Epidermal melanocyte (primary cell): ENCODE data around the gene SOSTDC1.
"Not testable (repeated sequence)": the region's sequence is repeated elsewhere in the genome, so short reads cannot be mapped to it uniquely, and the experiment has no call there.

Source experiments
- DNase-seq: peaks from one replicate; pipeline ENCODE4 v3.0.0; 2011; ENCODE audit warnings: low spot score; ENCODE audit not compliant: insufficient read length

The SOSTDC1 gene

GRCh38 chr7:16465469-16466361 is at the start of gene SOSTDC1:
Gene SOSTDC1, minus strand, starts transcription at chr7:16465738. Its CDS starts 70 bp downstream, at chr7:16465668.
- DNase-seq, result no peak

- no peak for DNase-seq
Measured at GRCh38 chr7:16514729-16515128, 49.2 kb upstream of the SOSTDC1 start.

- DNase-seq, result no peak
Measured at GRCh38 chr7:16514271-16514670, 48.7 kb upstream of the SOSTDC1 start.

GRCh38 chr7:16512097-16512496 is 46.6 kb upstream of the SOSTDC1 start:
- DNase-seq, result no peak

GRCh38 chr7:16511314-16511713 is 45.8 kb upstream of the SOSTDC1 start:
- DNase-seq, result no peak

- DNase-seq, result no peak
Measured at GRCh38 chr7:16509829-16510228, 44.3 kb upstream of the SOSTDC1 start.

- not testable (repeated sequence) for DNase-seq
Measured at GRCh38 chr7:16506422-16506821, 40.9 kb upstream of the SOSTDC1 start.

GRCh38 chr7:16504019-16504418 is 38.5 kb upstream of the SOSTDC1 start:
- DNase-seq, result no peak

GRCh38 chr7:16502303-16502702 is 36.8 kb upstream of the SOSTDC1 start:
- no peak for DNase-seq

- no peak for DNase-seq
Measured at GRCh38 chr7:16498122-16498521, 32.6 kb upstream of the SOSTDC1 start.

- DNase-seq, result no peak
Measured at GRCh38 chr7:16494955-16495719, 29.6 kb upstream of the SOSTDC1 start.

- no peak for DNase-seq
Measured at GRCh38 chr7:16494551-16494950, 29.0 kb upstream of the SOSTDC1 start.

- no peak for DNase-seq
Measured at GRCh38 chr7:16493266-16493665, 27.7 kb upstream of the SOSTDC1 start.

GRCh38 chr7:16492513-16493062 is 27.1 kb upstream of the SOSTDC1 start:
- DNase-seq, result no peak

- no peak for DNase-seq
Measured at GRCh38 chr7:16491148-16491547, 25.6 kb upstream of the SOSTDC1 start.

- DNase-seq, result no peak
Measured at GRCh38 chr7:16484453-16485158, 19.1 kb upstream of the SOSTDC1 start.

GRCh38 chr7:16479591-16479990 is 14.1 kb upstream of the SOSTDC1 start:
- no peak for DNase-seq

GRCh38 chr7:16479161-16479560 is 13.6 kb upstream of the SOSTDC1 start:
- no peak for DNase-seq

- DNase-seq, result peak; percentile 47
Measured at GRCh38 chr7:16471933-16472332, 6.4 kb upstream of the SOSTDC1 start.

GRCh38 chr7:16463949-16464715 is 1.4 kb downstream of the SOSTDC1 start:
- no peak for DNase-seq

GRCh38 chr7:16463520-16463919 is 2.0 kb downstream of the SOSTDC1 start:
- no peak for DNase-seq
